Ishikawa (cell line): ENCODE results near the gene PGAP6.

Experiments
- CEBPB ChIP-seq: IDR thresholded peaks from 2 replicates; pipeline ENCODE4 v1.6.1; 2012
- EP300 ChIP-seq: IDR thresholded peaks from 2 replicates; pipeline ENCODE4 v1.6.1; 2012; ENCODE audit warnings: borderline replicate concordance
- TAF1 ChIP-seq: IDR thresholded peaks from 2 replicates; pipeline ENCODE4 v1.6.1; 2012; ENCODE audit warnings: low read depth, mild to moderate bottlenecking
- TEAD4 ChIP-seq: IDR thresholded peaks from 2 replicates; pipeline ENCODE4 v1.6.1; 2012

DNA sequence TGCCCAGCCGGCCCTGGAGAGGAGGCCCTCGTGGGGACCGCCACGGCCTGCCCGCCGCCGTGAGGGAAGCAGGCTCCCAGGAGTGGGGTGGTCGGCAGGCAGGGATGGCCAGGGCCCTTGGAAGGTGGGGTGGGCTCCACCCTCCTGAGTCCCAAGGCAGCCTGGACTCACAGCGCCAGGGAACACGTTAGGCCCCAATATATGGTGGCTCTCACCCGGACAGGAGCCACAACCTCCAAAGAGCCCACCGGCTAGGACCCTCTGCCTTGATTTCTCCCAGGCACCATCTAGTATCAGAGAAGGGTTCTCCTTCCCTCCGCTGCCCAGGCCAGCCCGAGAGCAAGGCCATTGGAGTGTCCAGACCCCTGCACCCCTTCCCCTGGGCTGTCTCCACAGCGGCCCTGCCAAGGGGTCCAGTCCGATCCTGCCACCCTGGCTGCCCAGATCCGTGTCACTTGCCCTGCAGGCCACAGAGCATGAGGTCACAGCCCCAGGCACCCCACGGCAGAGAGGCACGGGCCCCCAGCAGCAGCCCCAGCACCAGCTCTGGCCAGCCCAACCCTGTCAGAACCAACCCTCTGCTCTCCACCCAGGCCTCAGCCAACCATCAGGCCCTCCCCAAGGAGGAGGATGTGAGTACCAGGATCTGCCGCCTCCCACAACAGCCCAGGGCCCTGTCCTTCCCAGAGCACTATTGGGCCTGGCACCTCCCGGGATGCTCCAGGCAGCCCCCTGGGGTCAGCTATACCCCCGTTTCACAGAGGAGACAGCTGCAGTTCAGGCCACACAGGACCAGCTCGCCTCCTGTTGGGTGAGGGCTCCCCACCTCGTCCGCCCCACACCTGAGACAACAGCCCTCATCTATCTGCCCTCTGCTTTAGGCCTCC, 28.1 kb downstream of the PGAP6 start:
- TF ChIP-seq EP300 (no peak), TEAD4 (no peak), TAF1 (no peak), CEBPB (no peak)
